Cerebellar nuclear complex (tissue), 1 donor: ENCODE results near the gene DMRTB1.

ENCODE experiments used
- DNase-seq, 2 experiments: peaks; one replicate each; lab custom pipeline; 2025; lab: John Stamatoyannopoulos, UW

Gene DMRTB1

GRCh38 chr1:53508056-53508990, 49.1 kb downstream of the DMRTB1 start:
- DNase-seq, result no peak

- DNase-seq, result no peak
Measured at GRCh38 chr1:53508991-53509666, 49.9 kb downstream of the DMRTB1 start.

GRCh38 chr1:53509775-53510174, 50.6 kb downstream of the DMRTB1 start:
- DNase-seq, result no peak

- no peak for DNase-seq
Measured at GRCh38 chr1:53510215-53510614, 51.0 kb downstream of the DMRTB1 start.

- no peak for DNase-seq
Measured at GRCh38 chr1:53511323-53511932, 52.2 kb downstream of the DMRTB1 start.

GRCh38 chr1:53511933-53512806, 53.0 kb downstream of the DMRTB1 start:
- DNase-seq, result no peak

GRCh38 chr1:53512807-53513755, 53.9 kb downstream of the DMRTB1 start:
- DNase-seq, result no peak

GRCh38 chr1:53513846-53514245, 54.6 kb downstream of the DMRTB1 start:
- DNase-seq, result no peak

GRCh38 chr1:53514436-53514835, 55.2 kb downstream of the DMRTB1 start:
- DNase-seq, result no peak

GRCh38 chr1:53516181-53516580, 57.0 kb downstream of the DMRTB1 start:
- no peak for DNase-seq
